ENCODE data around the gene HCAR1.

DNA sequence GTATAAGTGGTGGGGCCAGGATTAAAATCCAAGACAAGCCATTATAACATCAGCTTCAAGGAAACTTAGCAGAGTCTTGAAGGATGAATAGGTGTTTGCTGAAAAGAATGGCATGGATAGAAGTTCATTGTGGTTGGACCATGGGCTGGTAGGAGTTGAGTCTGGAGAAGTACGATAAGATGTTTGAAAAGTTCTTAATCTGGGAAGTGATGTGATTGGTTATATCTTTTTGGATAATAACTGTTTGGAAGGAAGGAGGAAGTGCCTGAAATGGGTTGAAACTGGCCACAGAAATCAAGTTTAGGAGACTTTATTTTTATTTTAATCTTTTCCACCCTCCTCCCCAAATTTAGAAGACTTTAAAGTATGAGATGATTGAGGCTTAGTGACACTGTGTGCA is 26.9 kb upstream of the HCAR1 start:
- TF ChIP-seq EZH2 (IDR thresholded peaks at IDR 0.05; ENCODE audit: insufficient read depth, poor library complexity, severe bottlenecking) (no peak), EZH2phosphoT487 (IDR thresholded peaks at IDR 0.05; ENCODE audit: insufficient read depth, low read depth) (no peak)

Data from GM23248 (cell line).